Activated naive CD8-positive, alpha-beta T cell treated with anti-CD3 and anti-CD28 coated beads, Interleukin-2, amount 50 U/mL, for 16 hours (primary cell): ENCODE results near the gene TMEM117.

ENCODE experiments used
- DNase-seq: peaks from one replicate; pipeline ENCODE4 v3.0.0-alpha.2; 2020; ENCODE audit warnings: low read depth, low spot score

Gene TMEM117

GRCh38 chr12:44295958-44296623 is 460.2 kb downstream of the TMEM117 start:
- no peak for DNase-seq

GRCh38 chr12:44296624-44297197 is 460.8 kb downstream of the TMEM117 start:
- DNase-seq = no peak

GRCh38 chr12:44299524-44299923 is 463.6 kb downstream of the TMEM117 start:
- no peak for DNase-seq

- no peak for DNase-seq
Measured at GRCh38 chr12:44307506-44308168, 471.8 kb downstream of the TMEM117 start.

GRCh38 chr12:44313188-44313587 is 477.3 kb downstream of the TMEM117 start:
- no peak for DNase-seq

GRCh38 chr12:44314007-44314500 is 478.2 kb downstream of the TMEM117 start:
- DNase-seq = no peak

GRCh38 chr12:44317651-44318126 is 481.8 kb downstream of the TMEM117 start:
- DNase-seq = no peak

- no peak for DNase-seq
Measured at GRCh38 chr12:44331269-44331668, 495.4 kb downstream of the TMEM117 start.

- no peak for DNase-seq
Measured at GRCh38 chr12:44334347-44334746, 498.5 kb downstream of the TMEM117 start.

- no peak for DNase-seq
Measured at GRCh38 chr12:44335030-44335429, 499.1 kb downstream of the TMEM117 start.

- no peak for DNase-seq
Measured at GRCh38 chr12:44336577-44336976, 500.7 kb downstream of the TMEM117 start.

- no peak for DNase-seq
Measured at GRCh38 chr12:44342371-44342770, 506.5 kb downstream of the TMEM117 start.

GRCh38 chr12:44347145-44347544 is 511.3 kb downstream of the TMEM117 start:
- DNase-seq = no peak

- no peak for DNase-seq
Measured at GRCh38 chr12:44357494-44357893, 521.6 kb downstream of the TMEM117 start.

GRCh38 chr12:44358636-44359035 is 522.8 kb downstream of the TMEM117 start:
- DNase-seq = no peak

GRCh38 chr12:44362947-44363346 is 527.1 kb downstream of the TMEM117 start:
- DNase-seq = no peak

- no peak for DNase-seq
Measured at GRCh38 chr12:44367136-44367535, 531.3 kb downstream of the TMEM117 start.

- DNase-seq = no peak
Measured at GRCh38 chr12:44367916-44368315, 532.0 kb downstream of the TMEM117 start.

- no peak for DNase-seq
Measured at GRCh38 chr12:44369998-44370397, 534.1 kb downstream of the TMEM117 start.

- no peak for DNase-seq
Measured at GRCh38 chr12:44370982-44371381, 535.1 kb downstream of the TMEM117 start.

- DNase-seq = no peak
Measured at GRCh38 chr12:44372259-44372658, 536.4 kb downstream of the TMEM117 start.

GRCh38 chr12:44375694-44376093 is 539.8 kb downstream of the TMEM117 start:
- no peak for DNase-seq
